Measurements from ENCODE around the gene SURF2. TPM values are rescaled to one million over a fixed set of nuclear protein-coding genes. Genes with fewer than 3 reads are reported as not detected.

Gene SURF2
- total and polyA plus RNA-seq, 7 donors, result 10.2 to 32.3 (median 18.5) TPM

DNA sequence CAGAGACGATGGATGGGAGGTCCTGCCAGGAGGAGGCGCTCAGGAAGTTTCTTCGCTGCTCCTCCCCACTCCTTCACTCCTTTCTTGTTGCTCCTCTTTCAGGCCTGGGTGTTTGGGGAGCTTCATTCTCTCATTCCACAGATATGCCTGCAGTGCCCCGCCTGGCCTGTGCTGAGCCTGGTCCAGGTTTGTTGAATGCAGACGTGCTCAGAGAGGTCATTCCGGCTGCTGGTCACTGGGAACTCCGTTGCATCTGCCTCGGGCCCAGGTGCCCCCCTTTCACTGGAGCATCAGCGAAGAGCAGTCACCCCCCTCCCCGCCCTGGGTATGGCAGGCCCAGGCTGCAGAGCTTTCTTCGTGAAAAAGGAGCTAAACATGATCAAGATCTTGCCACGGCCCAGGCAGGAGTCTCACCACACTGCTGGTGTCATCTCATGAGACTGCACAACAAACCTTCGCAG is 35.9 kb upstream of the SURF2 start:
- Histone ChIP-seq H3K27me3 (no peaks in the 10 kb centered on the region), H3K9me3 (no peaks in the 10 kb centered on the region), H3K4me3 (no peak overlapping the region), H3K4me1 (no peaks in the 10 kb centered on the region), H3K27ac (no peak overlapping the region), H3K36me3 (no peaks in the 10 kb centered on the region)
- peak; percentile 41 for DNase-seq
- intact Hi-C loops (cut with DNase I), result no loop called here
- 86 to 87% methylated on average over 13 of the region's 13 CpGs for WGBS, 2 donors
- TF ChIP-seq, protein P1, sequence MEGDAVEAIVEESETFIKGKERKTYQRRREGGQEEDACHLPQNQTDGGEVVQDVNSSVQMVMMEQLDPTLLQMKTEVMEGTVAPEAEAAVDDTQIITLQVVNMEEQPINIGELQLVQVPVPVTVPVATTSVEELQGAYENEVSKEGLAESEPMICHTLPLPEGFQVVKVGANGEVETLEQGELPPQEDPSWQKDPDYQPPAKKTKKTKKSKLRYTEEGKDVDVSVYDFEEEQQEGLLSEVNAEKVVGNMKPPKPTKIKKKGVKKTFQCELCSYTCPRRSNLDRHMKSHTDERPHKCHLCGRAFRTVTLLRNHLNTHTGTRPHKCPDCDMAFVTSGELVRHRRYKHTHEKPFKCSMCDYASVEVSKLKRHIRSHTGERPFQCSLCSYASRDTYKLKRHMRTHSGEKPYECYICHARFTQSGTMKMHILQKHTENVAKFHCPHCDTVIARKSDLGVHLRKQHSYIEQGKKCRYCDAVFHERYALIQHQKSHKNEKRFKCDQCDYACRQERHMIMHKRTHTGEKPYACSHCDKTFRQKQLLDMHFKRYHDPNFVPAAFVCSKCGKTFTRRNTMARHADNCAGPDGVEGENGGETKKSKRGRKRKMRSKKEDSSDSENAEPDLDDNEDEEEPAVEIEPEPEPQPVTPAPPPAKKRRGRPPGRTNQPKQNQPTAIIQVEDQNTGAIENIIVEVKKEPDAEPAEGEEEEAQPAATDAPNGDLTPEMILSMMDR (IDR thresholded peaks at IDR 0.05), result no peak
- TF ChIP-seq EP300 (IDR thresholded peaks at IDR 0.05) (no peak), POLR2AphosphoS5 (IDR thresholded peaks at IDR 0.05) (no peak), POLR2A (IDR thresholded peaks at IDR 0.05) (no peak)

DNA sequence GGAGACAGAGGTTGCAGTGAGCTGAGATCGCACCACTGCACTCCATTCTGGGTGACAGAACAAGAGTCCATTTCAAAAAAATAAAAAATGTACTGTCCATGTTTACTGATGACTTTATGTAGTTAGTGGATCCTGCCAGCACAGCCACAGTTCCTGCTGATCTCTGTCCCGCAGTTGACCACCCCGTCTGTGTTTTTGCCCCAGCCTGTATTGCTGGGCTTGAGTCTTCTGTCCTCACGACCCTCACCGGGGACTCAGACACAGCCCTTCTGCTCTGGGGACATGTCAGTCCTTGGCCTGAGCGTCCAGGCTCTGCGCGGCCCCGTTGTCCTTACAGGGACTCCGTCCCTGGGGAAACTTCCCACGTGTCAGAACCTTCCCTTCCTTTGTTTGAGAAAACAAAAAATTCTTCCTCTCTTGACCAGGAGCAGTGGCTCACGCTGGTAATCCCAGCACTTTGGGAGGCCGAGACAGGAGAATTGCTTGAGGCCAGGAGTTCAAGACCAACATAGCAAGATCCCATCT is 34.9 kb upstream of the SURF2 start:
- Histone ChIP-seq H3K27me3 (no peaks in the 10 kb centered on the region), H3K4me1 (no peaks in the 10 kb centered on the region), H3K27ac (no peak overlapping the region), H3K4me3 (no peak overlapping the region), H3K9me3 (no peaks in the 10 kb centered on the region), H3K36me3 (no peaks in the 10 kb centered on the region)
- DNase-seq, result peak; percentile 56
- intact Hi-C loops (cut with DNase I), result no loop called here
- TF ChIP-seq POLR2AphosphoS5 (IDR thresholded peaks at IDR 0.05), result no peak
- TF ChIP-seq, protein P1 (IDR thresholded peaks at IDR 0.05), result no peak
- TF ChIP-seq EP300 (IDR thresholded peaks at IDR 0.05), result no peak
- no peak for TF ChIP-seq POLR2A (IDR thresholded peaks at IDR 0.05)
- 88 to 93% methylated on average over 13 of the region's 13 CpGs for WGBS, 2 donors

DNA sequence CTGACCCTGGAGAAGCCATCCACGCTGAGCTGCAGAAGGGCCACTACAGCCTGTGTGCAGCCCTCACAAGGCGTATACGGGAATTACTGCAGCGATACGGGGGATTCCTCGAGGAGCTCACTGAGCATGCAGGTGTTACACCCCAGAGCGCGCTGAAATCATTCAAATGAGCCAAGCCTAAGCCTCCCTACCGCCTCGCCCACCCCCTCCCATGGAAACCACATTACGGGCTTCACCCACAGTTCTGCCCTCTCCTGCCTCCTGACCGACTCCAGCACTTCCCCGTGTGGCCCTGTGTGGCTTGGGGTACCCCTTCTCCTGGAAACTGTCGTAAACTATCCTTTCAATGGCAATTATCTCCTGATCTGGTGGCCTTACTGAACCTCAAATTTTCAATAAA is 33.6 kb upstream of the SURF2 start:
- Histone ChIP-seq H3K4me1 (no peaks in the 10 kb centered on the region), H3K4me3 (no peak overlapping the region), H3K27me3 (no peaks in the 10 kb centered on the region), H3K9me3 (no peaks in the 10 kb centered on the region), H3K27ac (no peak overlapping the region), H3K36me3 (no peaks in the 10 kb centered on the region)
- intact Hi-C loops (cut with DNase I), result no loop called here
- DNase-seq, result no peak
- TF ChIP-seq, protein P1 (IDR thresholded peaks at IDR 0.05), result no peak
- TF ChIP-seq POLR2AphosphoS5 (IDR thresholded peaks at IDR 0.05) (no peak), POLR2A (IDR thresholded peaks at IDR 0.05) (no peak)
- WGBS, 2 donors, result 73 to 89% methylated on average over 14 of the region's 14 CpGs

DNA sequence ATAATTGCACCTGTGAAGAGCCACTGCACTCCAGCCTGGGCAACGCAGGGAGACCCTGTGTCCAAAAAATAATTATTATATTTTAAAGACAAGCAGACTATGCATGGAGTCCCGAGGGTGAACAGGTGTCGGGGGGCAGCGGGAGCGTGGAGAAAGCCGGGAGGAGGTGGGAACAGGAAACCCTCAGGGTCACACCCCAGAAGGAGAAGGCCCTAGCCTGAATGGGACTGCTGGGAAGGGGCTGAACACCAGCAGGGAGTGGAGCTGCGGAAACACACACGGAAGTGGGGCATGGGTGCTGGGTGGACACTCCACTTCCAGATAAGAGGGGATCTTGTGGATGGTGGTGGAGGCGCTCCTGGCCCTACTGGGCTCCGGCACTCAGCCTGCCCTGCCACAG is 33.1 kb upstream of the SURF2 start:
- intact Hi-C loops (cut with DNase I), result no loop called here
- H3K4me1 ChIP-seq, result no peaks in the 10 kb centered on the region
- peak; percentile 33 for DNase-seq
- no peak overlapping the region for H3K4me3 ChIP-seq
- 94 to 95% methylated on average over 10 of the region's 10 CpGs for WGBS, 2 donors
- H3K36me3 ChIP-seq, result no peaks in the 10 kb centered on the region
- H3K27ac ChIP-seq, result no peak overlapping the region
- no peaks in the 10 kb centered on the region for H3K27me3 ChIP-seq
- TF ChIP-seq, protein P1 (IDR thresholded peaks at IDR 0.05), result no peak
- TF ChIP-seq EP300 (IDR thresholded peaks at IDR 0.05), result no peak
- TF ChIP-seq POLR2A (IDR thresholded peaks at IDR 0.05), result no peak
- TF ChIP-seq POLR2AphosphoS5 (IDR thresholded peaks at IDR 0.05), result no peak
- no peaks in the 10 kb centered on the region for H3K9me3 ChIP-seq

Measured in sigmoid colon (tissue), 7 donors.